ENCODE measurements around the gene PLEKHM3. TPM values are rescaled to one million over a fixed set of nuclear protein-coding genes. Genes with fewer than 3 reads are reported as not detected.

The PLEKHM3 gene, protein sequence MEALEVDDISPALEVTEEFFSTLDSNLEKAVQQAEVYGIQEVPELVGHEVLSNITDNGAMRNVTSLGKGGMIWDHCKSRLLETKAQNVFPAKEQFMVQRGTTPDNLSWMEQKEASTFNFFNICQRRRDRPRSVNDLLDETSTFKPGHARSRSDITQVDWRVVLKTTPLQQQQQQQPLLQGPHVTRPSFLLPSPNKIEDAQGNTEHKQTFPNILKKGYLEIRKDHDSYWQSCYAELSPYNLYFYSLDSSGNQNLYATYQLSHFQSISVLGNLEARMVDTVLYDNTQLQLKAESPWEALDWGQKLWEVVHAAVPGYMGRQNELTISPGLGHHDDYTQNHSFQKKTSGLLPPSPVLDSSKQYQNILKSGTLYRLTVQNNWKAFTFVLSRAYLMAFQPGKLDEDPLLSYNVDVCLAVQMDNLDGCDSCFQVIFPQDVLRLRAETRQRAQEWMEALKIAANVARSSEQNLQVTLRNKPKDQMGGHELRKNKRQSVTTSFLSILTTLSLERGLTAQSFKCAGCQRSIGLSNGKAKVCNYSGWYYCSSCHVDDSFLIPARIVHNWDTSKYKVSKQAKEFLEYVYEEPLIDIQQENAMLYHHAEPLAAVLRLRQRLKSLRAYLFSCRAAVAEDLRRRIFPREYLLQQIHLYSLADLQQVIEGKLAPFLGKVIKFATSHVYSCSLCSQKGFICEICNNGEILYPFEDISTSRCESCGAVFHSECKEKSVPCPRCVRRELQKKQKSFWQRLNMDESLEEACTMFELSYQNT
- 8.5 and 9.1 TPM in 2 replicates for total RNA-seq
- 2.8 and 3.1 TPM in 2 replicates for polyA plus RNA-seq
- polyA plus RNA-seq (2011; cell fraction: cytosol; rRNA removed): 3.7 and 4.0 TPM in 2 replicates
- polyA plus RNA-seq (2011; cell fraction: nucleus; rRNA removed): 6.1 and 6.9 TPM in 2 replicates
- 4.0 and 4.6 TPM in 2 replicates for polyA plus RNA-seq (2012)
- 16.7 and 20.0 TPM in 2 replicates for polyA minus RNA-seq
- 4.6 TPM for polyA minus RNA-seq (2011; cell fraction: cytosol; rRNA and poly(A)+ RNA removed)
- 23.8 and 28.0 TPM in 2 replicates for polyA minus RNA-seq (2011; cell fraction: nucleus; rRNA and poly(A)+ RNA removed)
- percentile 62 among the genes with signal in this experiment for Bru-seq, nascent RNA
- BruChase-seq, experiment 1, labeled RNA remaining after a 6-hour chase: percentile 43 among the genes with signal in this experiment
- percentile 50 among the genes with signal in this experiment for BruChase-seq, experiment 2, labeled RNA remaining after a 2-hour chase
- long read RNA-seq, partial matches to known transcripts: 2 of 6 reads
- long read RNA-seq, other reads (novel, unspliced or antisense): 4 of 6 reads

DNA sequence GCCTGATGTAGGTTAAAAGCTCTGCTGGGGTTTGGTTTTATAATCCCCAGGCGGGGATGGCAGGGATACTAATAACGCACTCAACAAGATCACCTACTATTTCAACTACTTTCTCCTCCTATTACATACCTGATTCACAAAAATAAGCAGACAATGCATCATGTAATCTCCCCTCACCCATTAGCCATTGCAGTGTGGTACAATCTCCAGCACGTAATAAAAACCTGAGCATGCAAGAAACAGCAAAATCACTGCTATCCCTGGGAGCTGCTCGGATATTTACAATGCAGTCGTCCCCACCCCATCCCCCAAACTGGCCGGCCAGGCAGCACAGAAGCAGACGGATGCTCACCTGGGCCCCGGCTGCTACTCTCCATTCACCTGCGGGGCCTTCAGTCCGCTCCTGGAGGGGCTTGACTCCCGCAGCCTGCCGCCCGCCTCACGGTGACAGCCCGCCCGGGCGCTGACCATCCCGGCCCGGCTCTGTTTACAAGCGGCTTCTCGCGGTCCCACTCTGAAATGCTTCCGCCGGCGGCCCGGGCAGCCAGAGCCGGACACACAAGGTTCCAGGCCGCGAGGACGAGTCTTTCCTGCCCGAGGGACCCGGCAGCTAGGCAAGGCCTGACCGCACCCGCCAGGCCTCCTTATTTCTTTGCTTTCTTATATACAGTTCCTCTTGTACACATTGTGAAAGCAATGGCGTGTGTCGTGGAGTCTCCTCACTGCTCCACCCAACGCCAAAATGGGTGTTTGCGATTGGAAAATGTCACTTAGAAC is at the start of gene PLEKHM3:
PLEKHM3 (minus strand) TSS at position 491 of the 777 bp plus-strand sequence. CDS start 23,888 bp downstream, outside the sequence.
- Histone ChIP-seq H3K4me1 (ENCODE audit: control insufficient read depth, extremely low read depth, insufficient read depth, low read length) (peaks cover 12% of the 10 kb centered on the region), H3K27ac (ENCODE audit: insufficient read depth, low read depth, low read length) (peak within 1 kb of the TSS; percentile 45), H4K20me1 (replicated peaks; ENCODE audit: control insufficient read depth, extremely low read depth, insufficient read depth, low read length) (no peaks in the 10 kb centered on the region), H3K79me2 (ENCODE audit: control insufficient read depth, insufficient read depth, low read length) (no peaks in the 10 kb centered on the region), H3K4me3 (replicated peaks in 1 of 3; ENCODE audit: insufficient read depth in 1 of 3, low read depth in 1 of 3, low read length in 3 of 3) (peak within 1 kb of the TSS; percentile 74 to 96 (median 94)), H3K27me3 (ENCODE audit: control insufficient read depth in 2 of 2, insufficient read depth in 2 of 2, low read length in 2 of 2) (peaks cover 0 to 1% of the 10 kb centered on the region in 2 experiments), H3K9me1 (replicated peaks; ENCODE audit: control insufficient read depth, extremely low read depth, insufficient read depth, low read length) (no peaks in the 10 kb centered on the region), H3K9ac (replicated peaks; ENCODE audit: extremely low read depth, insufficient read depth, low read length) (peak within 1 kb of the TSS; percentile 82), H3K9me3 (replicated peaks; ENCODE audit: control insufficient read depth, insufficient read depth, low read length) (no peaks in the 10 kb centered on the region), H2AFZ (ENCODE audit: low read depth, low read length) (peak within 1 kb of the TSS; percentile 97), H3K4me2 (ENCODE audit: insufficient read depth, low read length) (peak within 1 kb of the TSS; percentile 82), H3K36me3 (ENCODE audit: control insufficient read depth in 2 of 2, extremely low read depth in 1 of 2, insufficient read depth in 2 of 2, low read length in 2 of 2) (no peaks in the 10 kb centered on the region)
- intact Hi-C loops (cut with micrococcal nuclease) (loop anchor here (1.0 to 5.0 kb wide), 3 partner anchors 178 to 348 kb away; partner anchors contain the start of gene FZD5), dilution Hi-C loops (cut with MboI; ENCODE audit: extremely low pct_ligation_motif_present, low sequenced_read_pairs) (no loop called here)
- peak; percentile 87 for DNase-seq (ENCODE audit: low read depth, low spot score)
- ChIA-PET POLR2A (interaction anchor here (0.6 to 1.5 kb wide), 8 partner anchors 11 to 314 kb away, joined by 3 to 4 read pairs (median 3); partner anchors contain the start of genes CCNYL1, FZD5 and PIKFYVE), CTCF (interaction anchor here (0.6 to 2.6 kb wide), 11 partner anchors 9 to 398 kb away, joined by 3 to 21 read pairs (median 5); partner anchors contain the start of gene FZD5)
- BruUV-seq (replicated peaks): TSS peak; percentile 71
- TF ChIP-seq EZH2 (IDR thresholded peaks at IDR 0.05; ENCODE audit: borderline replicate concordance, low read depth, low read length, severe bottlenecking) (no peak), POLR2AphosphoS5 (IDR thresholded peaks at IDR 0.05; ENCODE audit: insufficient read depth, low read depth, low read length) (peak; percentile 94), GATA2 (IDR thresholded peaks at IDR 0.05; ENCODE audit: insufficient read depth, insufficient read length, low read depth, low read length) (no peak), POLR2A (IDR thresholded peaks at IDR 0.05; ENCODE audit: low read depth, low read length) (peak; percentile 82), MYC (IDR thresholded peaks at IDR 0.05; ENCODE audit: low read depth, low read length) (no peak)
- FAIRE-seq: peak; percentile 54
